GM12878 (cell line): ENCODE measurements around the gene ANKRD60.

ENCODE experiments used
- ASH2L ChIP-seq: fragments of 300-600, 200-600 bp; sonication (generic); IDR thresholded peaks from 2 replicates; pipeline ENCODE4 v1.6.1; 2017; ENCODE audit warnings: low read depth, mild to moderate bottlenecking, borderline replicate concordance
- CREB1 ChIP-seq: IDR thresholded peaks from 2 replicates; pipeline ENCODE4 v1.6.1; 2012; ENCODE audit warnings: low read depth, mild to moderate bottlenecking, inconsistent platforms
- CTCF ChIP-seq, 3 experiments: IDR thresholded peaks in 2 of 3; conservative IDR thresholded peaks in 1 of 3; 2 replicates each; pipeline ENCODE4 v1.5.1; 2011; ENCODE audit warnings: low read depth in 3 of 3, low read length in 3 of 3, mild to moderate bottlenecking in 3 of 3, control low read depth in 2 of 3, moderate library complexity in 2 of 3, inconsistent platforms in 1 of 3, mixed read lengths in 1 of 3; ENCODE audit not compliant: control insufficient read depth in 2 of 3, insufficient read depth in 1 of 3; ENCODE audit errors: extremely low read depth in 1 of 3
- MAX ChIP-seq: IDR thresholded peaks from 2 replicates; pipeline ENCODE4 v1.6.1; 2012; ENCODE audit warnings: low read depth, low read length, improper control_type of control experiment
- RELB ChIP-seq: fragments of 450-650 bp; IDR thresholded peaks from 2 replicates; pipeline ENCODE4 v1.6.1; 2017; ENCODE audit warnings: low read depth, mild to moderate bottlenecking, moderate library complexity
- SREBF2 ChIP-seq: IDR thresholded peaks from 2 replicates; pipeline ENCODE4 v1.6.1; 2012; ENCODE audit warnings: mild to moderate bottlenecking, low read length

- no peak for TF ChIP-seq ASH2L
- TF ChIP-seq CTCF (IDR thresholded peaks at IDR 0.05 in 2 of 3, conservative IDR thresholded peaks at IDR 0.05 in 1 of 3; ENCODE audit: control insufficient read depth in 2 of 3, extremely low read depth in 1 of 3, insufficient read depth in 1 of 3, low read depth in 3 of 3, low read length in 3 of 3) = no peak
- no peak for TF ChIP-seq MAX
- no peak for TF ChIP-seq SREBF2
- no peak for TF ChIP-seq RELB
- no peak for TF ChIP-seq CREB1
These were observed 59.6 kb downstream of the ANKRD60 start for GRCh38 chr20:58168843-58169242.
